Mammary epithelial cell (primary cell): Measurements from ENCODE around the gene GALM.

Experiments
- CTCF ChIP-seq, 2 donors: IDR thresholded peaks in 1 of 2; conservative IDR thresholded peaks in 1 of 2; 2 replicates each; pipeline ENCODE4 v1.5.1; 2011 to 2012; ENCODE audit warnings: inconsistent platforms in 2 of 2, low read length in 2 of 2, mild to moderate bottlenecking in 2 of 2, control low read depth in 1 of 2, low read depth in 1 of 2; ENCODE audit not compliant: insufficient read depth in 1 of 2; ENCODE audit errors: extremely low read depth in 1 of 2
- EZH2 ChIP-seq: IDR thresholded peaks from 2 replicates; pipeline ENCODE4 v1.6.1; 2012; ENCODE audit warnings: low read length, inconsistent platforms, borderline replicate concordance

GRCh38 chr2:38659115-38659514, 6.8 kb upstream of the GALM start:
- TF ChIP-seq EZH2 (no peak), CTCF (conservative IDR thresholded peaks at IDR 0.05 in 1 of 2, IDR thresholded peaks at IDR 0.05 in 1 of 2; ENCODE audit: extremely low read depth in 1 of 2, insufficient read depth in 1 of 2, low read depth in 1 of 2, low read length in 2 of 2) (no peak)
